Heart right ventricle (tissue), 16 donors: Measurements from ENCODE around the gene POLG. TPM values are rescaled to one million over a fixed set of nuclear protein-coding genes. Genes with fewer than 3 reads are reported as not detected.

ENCODE experiments used
- ATAC-seq, 8 donors: fragments of 200-7000 bp; cut with Tn5 transposase; one replicate each; pipeline ENCODE4 v1.9.1; 2020; ENCODE audit warnings: mild to moderate bottlenecking in 8 of 8, moderate library complexity in 8 of 8, moderate number of reproducible peaks in 1 of 8
- DNase-seq, 2 donors: peaks; one replicate each; pipeline ENCODE4 v3.0.0-alpha.2; 2020
- H3K27ac ChIP-seq, 10 donors: fragments of 200-600 bp; sonication (generic) in 2 of 10; one replicate each; pipeline versions ENCODE4 v1.5.0 to v1.8.0; 2020 to 2022; ENCODE audit warnings: mild to moderate bottlenecking in 3 of 10
- H3K27me3 ChIP-seq, 7 donors: fragments of 200-600 bp; one replicate each; pipeline ENCODE4 v1.8.0; 2021 to 2022; ENCODE audit warnings: mild to moderate bottlenecking in 2 of 7
- H3K36me3 ChIP-seq, 9 donors: fragments of 200-600 bp; sonication (generic) in 1 of 9; one replicate each; pipeline versions ENCODE4 v1.5.0 to v1.8.0; 2020 to 2022; ENCODE audit warnings: mild to moderate bottlenecking in 2 of 9
- H3K4me1 ChIP-seq, 9 donors: fragments of 200-600 bp; sonication (generic) in 1 of 9; one replicate each; pipeline versions ENCODE4 v1.5.0 to v1.8.0; 2020 to 2022; ENCODE audit warnings: mild to moderate bottlenecking in 4 of 9
- H3K4me3 ChIP-seq, 10 donors: fragments of 200-600 bp; sonication (generic) in 2 of 10; one replicate each; pipeline versions ENCODE4 v1.5.0 to v1.8.0; 2020 to 2022; ENCODE audit warnings: mild to moderate bottlenecking in 7 of 10, moderate library complexity in 2 of 10
- H3K9me3 ChIP-seq, 11 donors: fragments of 200-600 bp in 10 of 11; sonication (generic) in 2 of 11; one replicate each; pipeline versions ENCODE4 v1.5.0 to v1.8.0; 2013 to 2022; ENCODE audit warnings: mild to moderate bottlenecking in 2 of 11, control low read depth in 1 of 11, moderate library complexity in 1 of 11
- WGBS, 2 donors: extraction: QIAGEN DNeasy Blood & Tissue Kit; methylation state at CpG; one replicate each; pipeline ENCODE4 v1.1.7; 2013; ENCODE audit warnings: inconsistent platforms in 1 of 2; 5-methylcytosine and 5-hydroxymethylcytosine counted together
- intact Hi-C, 10 donors: fragments of 100-400 bp; cut with DNase I; formaldehyde crosslinking; loops; one replicate each; pipeline versions ENCODE4 v1.11.1 to v1.14.2; 2022
- polyA plus RNA-seq, 2 donors: library from polyadenylated mRNA; stranded (reverse); fragments of 200-250 nt; gene quantifications; one replicate each; pipeline ENCODE4 v1.2.3, GENCODE V29; 2013
- total RNA-seq, 10 donors: library from RNA; stranded (reverse); fragmentation: NEBNext Ultra II Directional in 3 of 10; extraction: Animal tissue kit (Norgen Biotek cat#: 25700) in 3 of 10; gene quantifications; one replicate each; pipeline versions ENCODE4 v1.2.1 to v1.2.4, GENCODE V29; 2021 to 2023
- TF ChIP-seq, protein P1 (sequence below), 9 donors: fragments of 200-600 bp; sonication (generic) in 2 of 9; IDR thresholded peaks; one replicate each; pipeline versions ENCODE4 v1.5.0 to v1.8.0; 2021 to 2022; ENCODE audit warnings: antibody characterized with exemption in 9 of 9, mild to moderate bottlenecking in 5 of 9, moderate library complexity in 1 of 9
- donor health status: Arrhythmogenic right ventricular cardiomyopathy.
- donor health status: ischemic (EF 13 %, LVEDD 7.1; RV severe dilation, severe dysfunction).
- donor health status: healthy with polysubstance abuse.
- donor health status: DM: no; HTN: yes; CAD: no.
- donor health status: DM: no; HTN: no; CAD: no.
- donor health status: ischemic (EF 25% LVEDD 6.9; RV normal size, moderate dysfunction).
- donor health status: ischemic (EF 25% LVEDD 5.7; RV mildly dilated, moderate dysfunction).
- donor health status: healthy.
- donor health status: DM: yes; HTN: yes; CAD: no.
- donor health status: Ischemic cardiomyopathy.
- donor health status: ischemic (EF 35%, LVEDD 5.7; RV mildly dilated, moderate dysfunction).
- donor health status: nonischemic (EF 11% LVEDD 7.7; RV severe dilation, severe dysfunction).
- donor health status: DM: yes; HTN: yes; CAD: no.
- donor health status: PGD.
- donor health status: ischemic (EF 29% LVEDD 5.4; RV normal size, mild dysfunction).
- donor health status: nonischemic (EF 23%, LVEDD 6.1; RV moderate dilation, normal function).

Gene POLG
- total and polyA plus RNA-seq, 12 donors, result 31.1 to 52.5 (median 34.7) TPM

DNA sequence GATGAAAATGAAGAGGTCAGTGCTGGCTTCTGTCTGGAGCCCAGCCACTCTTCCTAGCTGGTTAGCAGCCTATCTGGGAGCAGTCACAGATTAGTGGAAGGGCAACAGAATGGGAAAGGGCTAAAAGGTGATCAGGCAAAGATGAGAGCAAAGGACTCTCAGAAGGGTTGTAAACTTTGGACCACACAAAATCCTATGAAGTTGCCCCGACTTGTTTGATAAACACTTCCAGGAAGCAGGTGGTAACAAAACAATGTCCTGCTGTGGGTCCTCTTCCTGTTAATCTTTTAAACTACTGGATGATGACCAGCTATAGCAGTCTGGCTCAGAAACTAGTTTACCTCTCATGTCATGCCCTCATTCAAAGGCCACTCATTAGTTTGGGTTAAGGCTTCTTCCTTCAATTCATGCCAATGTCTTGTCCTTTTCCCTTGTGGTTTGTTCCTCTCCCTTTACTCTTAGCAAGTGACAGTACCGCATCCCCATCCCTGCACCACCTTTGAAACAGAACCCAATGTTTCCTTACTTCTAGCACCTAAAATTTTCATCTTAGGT lies 19.2 kb downstream of the POLG start:
- Histone ChIP-seq H3K36me3 (peaks cover 0 to 74% (median 41%) of the 10 kb centered on the region in 9 donors), H3K4me1 (no peaks in the 10 kb centered on the region), H3K9me3 (no peaks in the 10 kb centered on the region), H3K27me3 (no peaks in the 10 kb centered on the region), H3K27ac (no peak overlapping the region), H3K4me3 (no peak overlapping the region)
- WGBS, 2 donors, result 70 to 71% methylated on average over 2 of the region's 2 CpGs
- DNase-seq (no peak), ATAC-seq (no peak)
- TF ChIP-seq, protein P1, sequence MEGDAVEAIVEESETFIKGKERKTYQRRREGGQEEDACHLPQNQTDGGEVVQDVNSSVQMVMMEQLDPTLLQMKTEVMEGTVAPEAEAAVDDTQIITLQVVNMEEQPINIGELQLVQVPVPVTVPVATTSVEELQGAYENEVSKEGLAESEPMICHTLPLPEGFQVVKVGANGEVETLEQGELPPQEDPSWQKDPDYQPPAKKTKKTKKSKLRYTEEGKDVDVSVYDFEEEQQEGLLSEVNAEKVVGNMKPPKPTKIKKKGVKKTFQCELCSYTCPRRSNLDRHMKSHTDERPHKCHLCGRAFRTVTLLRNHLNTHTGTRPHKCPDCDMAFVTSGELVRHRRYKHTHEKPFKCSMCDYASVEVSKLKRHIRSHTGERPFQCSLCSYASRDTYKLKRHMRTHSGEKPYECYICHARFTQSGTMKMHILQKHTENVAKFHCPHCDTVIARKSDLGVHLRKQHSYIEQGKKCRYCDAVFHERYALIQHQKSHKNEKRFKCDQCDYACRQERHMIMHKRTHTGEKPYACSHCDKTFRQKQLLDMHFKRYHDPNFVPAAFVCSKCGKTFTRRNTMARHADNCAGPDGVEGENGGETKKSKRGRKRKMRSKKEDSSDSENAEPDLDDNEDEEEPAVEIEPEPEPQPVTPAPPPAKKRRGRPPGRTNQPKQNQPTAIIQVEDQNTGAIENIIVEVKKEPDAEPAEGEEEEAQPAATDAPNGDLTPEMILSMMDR (IDR thresholded peaks at IDR 0.05), result no peak
- intact Hi-C loops, result no loop called here

DNA sequence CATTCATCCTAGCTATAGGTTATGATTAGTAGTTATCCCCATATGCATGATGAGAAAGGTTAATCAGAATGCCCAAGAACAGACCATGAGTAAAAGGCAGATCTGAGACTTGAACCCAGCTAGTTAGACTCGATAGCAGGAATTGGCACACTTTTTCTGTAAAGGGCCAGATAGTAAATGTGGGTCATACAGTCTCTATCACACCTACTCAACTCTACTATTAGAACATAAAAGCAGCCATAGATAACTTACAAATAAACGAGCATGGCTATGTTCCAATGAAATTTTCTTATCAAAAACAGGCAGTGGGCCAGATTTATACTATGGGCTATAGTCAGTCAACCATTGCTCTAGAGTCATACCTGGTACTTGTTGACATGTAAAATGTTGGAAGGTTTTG lies 24.6 kb downstream of the POLG start:
- Histone ChIP-seq H3K27me3 (no peaks in the 10 kb centered on the region), H3K9me3 (no peaks in the 10 kb centered on the region), H3K27ac (no peak overlapping the region), H3K4me3 (no peak overlapping the region), H3K36me3 (peaks cover 0 to 51% (median 0%) of the 10 kb centered on the region in 9 donors), H3K4me1 (peaks cover 0 to 6% (median 0%) of the 10 kb centered on the region in 9 donors)
- no peak for DNase-seq
- intact Hi-C loops, result loop anchor here in 3 of 10 donors (10.0 kb wide), 3 partner anchors 95 to 425 kb away; no protein-coding TSS in a partner anchor
- 37 to 50% methylated on average over 2 of the region's 2 CpGs for WGBS, 2 donors
- ATAC-seq, result no peak
- TF ChIP-seq, protein P1 (IDR thresholded peaks at IDR 0.05), result no peak

DNA sequence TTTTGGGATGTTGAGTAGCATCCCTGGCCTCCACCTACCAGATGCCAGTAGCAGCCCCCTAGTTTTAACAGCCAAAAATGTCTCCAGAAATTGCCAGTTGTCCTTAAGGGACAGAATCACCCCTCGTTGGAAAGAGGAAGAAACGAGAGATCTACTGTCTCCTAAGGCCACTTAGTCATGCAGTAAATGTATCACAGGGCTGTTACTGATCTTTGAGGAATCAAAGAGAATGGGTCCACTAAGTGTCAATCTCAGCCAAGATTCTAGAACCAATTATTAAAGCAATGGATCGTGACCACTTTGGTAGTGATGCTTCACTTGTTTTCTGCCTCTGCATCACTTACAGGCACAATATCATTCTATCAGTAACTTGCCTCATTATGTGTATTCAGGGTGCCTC lies 26.4 kb downstream of the POLG start:
- Histone ChIP-seq H3K9me3 (no peaks in the 10 kb centered on the region), H3K36me3 (peaks cover 0 to 62% (median 0%) of the 10 kb centered on the region in 9 donors), H3K27ac (no peak overlapping the region), H3K27me3 (no peaks in the 10 kb centered on the region), H3K4me1 (peaks cover 0 to 6% (median 0%) of the 10 kb centered on the region in 9 donors), H3K4me3 (no peak overlapping the region)
- WGBS, 2 donors, result 63 to 65% methylated on average over 3 of the region's 3 CpGs
- ATAC-seq, result no peak
- no peak for DNase-seq
- TF ChIP-seq, protein P1 (IDR thresholded peaks at IDR 0.05), result no peak
- intact Hi-C loops, result loop anchor here in 3 of 10 donors (10.0 kb wide), 3 partner anchors 93 to 423 kb away; no protein-coding TSS in a partner anchor

DNA sequence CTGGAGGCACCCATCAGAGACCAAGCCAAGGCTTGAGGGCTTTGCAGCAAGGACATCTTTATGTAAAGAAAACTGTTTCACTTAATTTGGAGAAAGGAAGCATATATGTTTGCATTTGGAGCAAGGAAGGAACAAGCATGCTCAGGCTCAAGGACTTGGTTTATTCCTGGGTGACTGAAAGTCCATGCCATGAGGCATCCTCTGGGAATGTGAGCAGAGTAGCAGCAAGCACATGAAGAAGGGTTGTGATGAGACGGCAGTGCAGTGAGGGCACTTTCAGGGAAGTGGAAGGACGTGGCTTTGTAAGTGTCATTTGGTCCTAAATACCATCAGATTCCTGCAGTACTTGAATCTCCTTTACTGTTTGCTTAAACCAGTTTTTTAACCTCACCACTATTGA lies 26.8 kb downstream of the POLG start:
- H3K36me3 ChIP-seq, result peaks cover 0 to 62% (median 0%) of the 10 kb centered on the region in 9 donors
- WGBS, 2 donors, result 86 to 98% methylated on average over 2 of the region's 2 CpGs
- intact Hi-C loops, result loop anchor here in 3 of 10 donors (10.0 kb wide), 3 partner anchors 93 to 423 kb away; no protein-coding TSS in a partner anchor

More for the DNA sequence above, 26.8 kb downstream of the POLG start:
- H3K4me3 ChIP-seq, result no peak overlapping the region
- ATAC-seq (no peak), DNase-seq (no peak)
- TF ChIP-seq, protein P1 (IDR thresholded peaks at IDR 0.05), result no peak
- H3K27me3 ChIP-seq, result no peaks in the 10 kb centered on the region
- no peaks in the 10 kb centered on the region for H3K9me3 ChIP-seq
- no peak overlapping the region for H3K27ac ChIP-seq
- peaks cover 0 to 6% (median 0%) of the 10 kb centered on the region in 9 donors for H3K4me1 ChIP-seq
